Cortex of kidney (tissue), 1 donor: ENCODE data around the gene CD180.

Source experiments
- DNase-seq: peaks from one replicate; lab custom pipeline; 2025; lab: John Stamatoyannopoulos, UW

Gene CD180

GRCh38 chr5:67196537-67197059, at the start of gene CD180:
Gene CD180 (minus strand): TSS chr5:67196799. CDS start chr5:67196641, 158 bp downstream.
- DNase-seq, result no peak

- DNase-seq, result no peak
Observed at GRCh38 chr5:67246108-67246507, 49.5 kb upstream of the CD180 start.

- no peak for DNase-seq
Observed at GRCh38 chr5:67245259-67245846, 48.8 kb upstream of the CD180 start.

- DNase-seq, result no peak
Observed at GRCh38 chr5:67244345-67244793, 47.8 kb upstream of the CD180 start.

- DNase-seq, result no peak
Observed at GRCh38 chr5:67243944-67244343, 47.3 kb upstream of the CD180 start.

- no peak for DNase-seq
Observed at GRCh38 chr5:67243349-67243748, 46.8 kb upstream of the CD180 start.

GRCh38 chr5:67241326-67241725, 44.7 kb upstream of the CD180 start:
- DNase-seq, result no peak

- DNase-seq, result no peak
Observed at GRCh38 chr5:67240846-67241245, 44.2 kb upstream of the CD180 start.

GRCh38 chr5:67240065-67240464, 43.5 kb upstream of the CD180 start:
- no peak for DNase-seq

GRCh38 chr5:67238191-67238590, 41.6 kb upstream of the CD180 start:
- no peak for DNase-seq

GRCh38 chr5:67235399-67236110, 39.0 kb upstream of the CD180 start:
- DNase-seq, result no peak

GRCh38 chr5:67234671-67235176, 38.1 kb upstream of the CD180 start:
- no peak for DNase-seq

- DNase-seq, result no peak
Observed at GRCh38 chr5:67233075-67233474, 36.5 kb upstream of the CD180 start.

GRCh38 chr5:67223211-67223610, 26.6 kb upstream of the CD180 start:
- no peak for DNase-seq

GRCh38 chr5:67222243-67223025, 25.8 kb upstream of the CD180 start:
- DNase-seq, result no peak

GRCh38 chr5:67221487-67222242, 25.1 kb upstream of the CD180 start:
- DNase-seq, result no peak

- no peak for DNase-seq
Observed at GRCh38 chr5:67216564-67216963, 20.0 kb upstream of the CD180 start.

- no peak for DNase-seq
Observed at GRCh38 chr5:67215519-67216471, 19.2 kb upstream of the CD180 start.

- DNase-seq, result no peak
Observed at GRCh38 chr5:67214707-67215447, 18.3 kb upstream of the CD180 start.

GRCh38 chr5:67214036-67214435, 17.4 kb upstream of the CD180 start:
- DNase-seq, result no peak
